8988T (cell line): ENCODE results near the gene PWWP2B.

Source experiments
- DNase-seq: peaks from one replicate; pipeline ENCODE4 v3.0.0; 2011

PWWP2B gene

GRCh38 chr10:132462463-132463332, 65.7 kb downstream of the PWWP2B start:
- no peak for DNase-seq

GRCh38 chr10:132463333-132464255, 66.6 kb downstream of the PWWP2B start:
- DNase-seq = no peak

- no peak for DNase-seq
These were observed 67.5 kb downstream of the PWWP2B start for GRCh38 chr10:132464256-132465192.

GRCh38 chr10:132465193-132465888, 68.3 kb downstream of the PWWP2B start:
- DNase-seq = no peak

GRCh38 chr10:132465889-132466519, 69.0 kb downstream of the PWWP2B start:
- DNase-seq = no peak

- DNase-seq = no peak
These were observed 69.8 kb downstream of the PWWP2B start for GRCh38 chr10:132466520-132467463.
